Kidney glomerular epithelial cell (primary cell): ENCODE measurements around the gene CD3G.

Experiments used
- DNase-seq: peaks from one replicate; lab custom pipeline; 2025; lab: John Stamatoyannopoulos, UW

CD3G gene

DNA sequence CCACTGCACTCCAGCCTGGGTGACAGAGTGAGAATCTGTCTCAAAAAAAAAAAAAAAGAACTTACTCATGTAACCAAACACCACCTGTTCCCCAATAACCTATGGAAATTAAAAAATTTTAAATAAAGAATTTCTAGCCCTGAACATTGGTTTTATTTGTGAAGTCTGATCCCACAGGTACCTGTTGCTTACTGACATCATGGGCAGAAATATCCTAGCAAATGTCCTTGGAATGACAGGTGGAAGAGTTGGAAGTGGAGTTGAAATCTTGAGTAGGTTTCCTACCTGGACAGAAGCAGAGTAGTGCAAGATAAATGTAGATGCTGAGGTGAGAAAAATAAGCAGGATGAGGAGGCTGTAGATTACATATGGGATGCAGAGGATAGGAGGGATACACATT lies 18.9 kb upstream of the CD3G start:
- DNase-seq = no peak

- no peak for DNase-seq
These were observed 15.4 kb upstream of the CD3G start for GRCh38 chr11:118328745-118329144.

DNA sequence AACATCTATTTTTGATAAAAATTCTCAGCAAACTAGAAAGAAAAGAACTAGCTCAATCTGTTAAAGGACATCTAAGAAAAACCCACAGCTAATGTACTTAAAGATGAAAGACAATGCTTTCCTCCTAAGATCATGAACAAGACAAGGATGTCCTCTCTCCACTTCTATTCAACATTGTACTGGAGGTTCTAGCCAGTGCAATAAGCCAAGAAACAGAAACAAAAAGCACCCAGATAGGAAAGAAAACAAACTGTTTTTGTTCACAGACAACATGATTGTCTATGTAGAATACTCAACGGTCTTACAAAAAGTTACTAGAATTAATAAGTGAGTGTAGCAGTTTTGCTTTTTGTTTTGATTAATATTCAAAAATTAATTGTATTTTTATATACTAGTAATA lies 9.4 kb upstream of the CD3G start:
- no peak for DNase-seq

DNA sequence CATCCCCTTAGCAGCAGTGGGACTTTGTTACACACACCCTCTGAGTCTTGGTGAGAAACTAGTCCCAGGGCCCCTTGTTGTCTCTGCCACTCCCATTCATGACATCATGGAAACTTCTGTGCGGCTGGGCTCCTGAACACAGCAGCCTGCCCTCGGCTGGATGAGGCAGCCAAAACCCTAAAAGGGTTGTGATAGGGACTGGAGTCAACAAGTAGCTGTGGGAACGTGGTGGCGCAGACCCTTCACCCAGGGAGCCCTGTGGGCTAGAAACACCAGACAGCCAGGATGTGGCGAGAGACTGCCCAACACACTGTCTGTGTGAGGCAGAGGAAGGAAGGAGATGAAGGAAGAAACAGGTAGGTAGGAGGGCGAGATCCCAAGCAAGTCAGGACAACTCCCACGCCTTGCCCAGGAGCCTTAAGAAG lies 5.5 kb upstream of the CD3G start:
- DNase-seq = no peak

DNA sequence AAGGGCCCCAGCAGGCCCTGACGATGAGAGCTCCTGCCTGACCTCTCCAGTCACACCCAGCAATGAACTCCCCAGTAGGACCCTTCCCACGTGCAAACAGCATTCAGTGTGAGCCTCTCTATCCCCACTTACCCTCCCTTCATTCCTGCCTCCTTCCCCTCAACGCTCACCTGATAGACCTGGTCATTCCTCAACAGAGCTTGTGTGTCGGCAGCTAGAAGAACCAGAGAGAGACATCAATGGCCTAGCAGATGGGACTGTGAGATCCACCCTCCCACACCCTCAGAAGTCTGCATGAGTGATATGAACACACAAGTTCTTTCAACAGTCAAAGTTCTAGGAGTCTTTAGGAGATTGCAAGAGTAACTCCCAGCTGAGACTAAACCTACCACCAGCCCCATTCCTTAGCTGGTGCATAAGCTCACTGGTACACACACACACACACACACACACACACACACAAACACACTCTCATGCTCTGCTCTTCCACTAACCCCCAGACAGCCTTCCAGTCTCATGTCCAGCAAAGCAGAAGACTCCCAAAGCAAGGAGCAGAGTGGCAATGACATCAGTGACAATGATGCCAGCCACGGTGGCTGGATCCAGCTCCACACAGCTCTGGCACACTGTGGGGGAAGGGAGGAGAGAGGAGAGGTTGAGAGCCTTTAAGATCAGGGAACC lies 4.7 kb upstream of the CD3G start:
- DNase-seq = no peak

- DNase-seq = no peak
These were observed 3.7 kb upstream of the CD3G start for GRCh38 chr11:118340449-118340848.

- DNase-seq = no peak
These were observed 2.9 kb upstream of the CD3G start for GRCh38 chr11:118341261-118341660.

- no peak for DNase-seq
These were observed 2.2 kb upstream of the CD3G start for GRCh38 chr11:118341815-118342489.

- DNase-seq = no peak
These were observed 1.5 kb upstream of the CD3G start, which contains the start of gene CD3D for GRCh38 chr11:118342503-118343161. CD3D (minus strand) TSS chr11:118342705; CDS start chr11:118342607, 98 bp downstream.

GRCh38 chr11:118343248-118343647 lies 896 bp upstream of the CD3G start:
- no peak for DNase-seq

DNA sequence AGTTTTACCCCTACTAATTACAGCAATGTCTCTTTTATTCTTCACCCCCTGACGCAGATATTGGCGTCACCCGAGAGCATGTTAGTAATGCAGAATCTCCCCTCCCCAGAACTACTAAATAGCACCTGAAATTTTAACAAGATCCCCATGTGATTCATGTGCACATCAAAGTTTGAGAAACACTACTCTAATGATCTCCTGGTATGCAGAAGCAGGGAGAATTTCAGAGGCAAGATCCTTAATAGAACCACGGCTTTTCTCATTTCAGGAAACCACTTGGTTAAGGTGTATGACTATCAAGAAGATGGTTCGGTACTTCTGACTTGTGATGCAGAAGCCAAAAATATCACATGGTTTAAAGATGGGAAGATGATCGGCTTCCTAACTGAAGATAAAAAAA lies 5.3 kb downstream of the CD3G start:
- DNase-seq = no peak

DNA sequence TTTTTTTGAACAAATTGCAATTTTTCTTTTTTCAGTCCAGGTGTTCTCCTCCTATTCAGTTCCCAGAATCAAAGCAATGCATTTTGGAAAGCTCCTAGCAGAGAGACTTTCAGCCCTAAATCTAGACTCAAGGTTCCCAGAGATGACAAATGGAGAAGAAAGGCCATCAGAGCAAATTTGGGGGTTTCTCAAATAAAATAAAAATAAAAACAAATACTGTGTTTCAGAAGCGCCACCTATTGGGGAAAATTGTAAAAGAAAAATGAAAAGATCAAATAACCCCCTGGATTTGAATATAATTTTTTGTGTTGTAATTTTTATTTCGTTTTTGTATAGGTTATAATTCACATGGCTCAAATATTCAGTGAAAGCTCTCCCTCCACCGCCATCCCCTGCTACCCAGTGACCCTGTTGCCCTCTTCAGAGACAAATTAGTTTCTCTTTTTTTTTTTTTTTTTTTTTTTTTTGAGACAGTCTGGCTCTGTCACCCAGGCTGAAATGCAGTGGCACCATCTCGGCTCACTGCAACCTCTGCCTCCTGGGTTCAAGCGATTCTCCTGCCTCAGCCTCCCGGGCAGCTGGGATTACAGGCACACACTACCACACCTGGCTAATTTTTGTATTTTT lies 9.1 kb downstream of the CD3G start:
- peak; percentile 9 for DNase-seq

GRCh38 chr11:118358071-118358470 lies 13.9 kb downstream of the CD3G start:
- DNase-seq = no peak

- DNase-seq = peak; percentile 57
These were observed 15.3 kb downstream of the CD3G start, which contains the start of gene UBE4A for GRCh38 chr11:118359295-118359958. UBE4A (plus strand) TSS chr11:118359600; CDS start chr11:118365081, 5,481 bp downstream.

- DNase-seq = no peak
These were observed 20.9 kb downstream of the CD3G start for GRCh38 chr11:118364956-118365615.

GRCh38 chr11:118366287-118366686 lies 22.1 kb downstream of the CD3G start:
- DNase-seq = no peak

DNA sequence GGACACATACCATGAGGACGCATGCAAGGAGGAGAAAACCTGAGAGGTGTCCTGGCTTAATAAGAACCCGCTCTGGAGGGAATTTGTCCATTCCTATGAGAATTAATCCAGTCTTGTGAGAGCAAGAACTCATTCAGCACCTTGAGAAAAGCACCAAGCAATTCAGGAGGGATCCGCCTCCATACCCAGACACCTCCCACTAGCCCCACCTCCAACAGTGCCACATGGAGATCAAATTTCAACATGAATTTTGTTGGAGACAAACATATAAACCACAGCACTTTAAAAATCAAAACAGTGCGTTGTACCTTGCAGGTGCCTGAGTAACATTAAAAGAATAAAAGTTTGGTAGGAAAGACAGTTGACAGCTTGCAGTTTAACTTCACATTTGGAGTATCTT lies 26.6 kb downstream of the CD3G start:
- no peak for DNase-seq

DNA sequence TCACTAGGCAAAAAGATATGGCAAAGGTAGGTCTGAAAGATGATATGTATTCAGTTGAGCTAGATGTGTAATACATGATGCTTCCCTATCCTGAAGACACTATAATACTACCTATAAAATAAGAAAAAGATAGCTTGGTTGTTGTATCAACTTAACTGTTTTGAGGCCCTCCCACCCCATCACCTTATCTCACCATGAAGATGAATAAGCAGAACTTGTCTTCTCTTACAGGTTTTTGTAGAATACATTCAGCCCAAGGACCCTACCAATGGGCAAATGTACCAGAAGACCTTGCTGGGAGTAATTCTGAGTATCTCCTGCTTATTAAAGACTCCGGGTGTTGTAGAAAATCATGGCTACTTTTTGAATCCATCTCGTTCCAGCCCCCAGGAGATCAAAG lies 29.1 kb downstream of the CD3G start:
- no peak for DNase-seq

GRCh38 chr11:118373871-118374270 lies 29.7 kb downstream of the CD3G start:
- no peak for DNase-seq

- no peak for DNase-seq
These were observed 30.6 kb downstream of the CD3G start for GRCh38 chr11:118374729-118375128.

- DNase-seq = no peak
These were observed 31.8 kb downstream of the CD3G start for GRCh38 chr11:118375978-118376377.

- no peak for DNase-seq
These were observed 35.4 kb downstream of the CD3G start for GRCh38 chr11:118379497-118379896.
